ENCODE results near the gene SECISBP2.
"Not testable (repeated sequence)": the region's sequence is repeated elsewhere in the genome, so short reads cannot be mapped to it uniquely, and the experiment has no call there.

Gene SECISBP2

GRCh38 chr9:89364666-89365531 lies 46.6 kb downstream of the SECISBP2 start:
- DNase-seq (ENCODE audit: low spot score): no peak

GRCh38 chr9:89365532-89365912 lies 47.2 kb downstream of the SECISBP2 start:
- DNase-seq (ENCODE audit: low spot score): no peak

- DNase-seq (ENCODE audit: low spot score): no peak
Measured at GRCh38 chr9:89366711-89367110, 48.4 kb downstream of the SECISBP2 start.

- no peak for DNase-seq (ENCODE audit: low spot score)
Measured at GRCh38 chr9:89367281-89367680, 49.0 kb downstream of the SECISBP2 start.

- no peak for DNase-seq (ENCODE audit: low spot score)
Measured at GRCh38 chr9:89367726-89368437, 49.6 kb downstream of the SECISBP2 start.

GRCh38 chr9:89368550-89368949 lies 50.2 kb downstream of the SECISBP2 start:
- no peak for DNase-seq (ENCODE audit: low spot score)

DNA sequence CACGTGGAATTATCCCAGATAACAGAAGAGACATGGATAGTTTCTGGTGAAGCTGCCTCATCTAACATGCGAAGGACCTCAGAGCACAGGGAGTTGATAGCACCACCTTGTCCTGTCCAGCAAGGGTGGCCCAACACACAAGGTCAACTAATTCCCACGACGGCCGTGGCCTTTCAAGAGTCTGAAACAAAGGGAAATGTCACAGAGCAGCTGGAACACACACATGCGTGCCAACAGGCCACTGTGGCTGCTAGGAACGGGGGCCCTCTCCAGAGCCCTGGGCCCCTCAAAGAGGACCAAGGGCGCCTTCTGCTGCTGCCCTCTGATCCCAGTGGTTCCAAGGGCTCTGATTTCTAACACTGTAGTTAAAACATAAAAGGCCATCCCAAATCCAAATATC lies 50.7 kb downstream of the SECISBP2 start:
- DNase-seq (ENCODE audit: low spot score): no peak

DNA sequence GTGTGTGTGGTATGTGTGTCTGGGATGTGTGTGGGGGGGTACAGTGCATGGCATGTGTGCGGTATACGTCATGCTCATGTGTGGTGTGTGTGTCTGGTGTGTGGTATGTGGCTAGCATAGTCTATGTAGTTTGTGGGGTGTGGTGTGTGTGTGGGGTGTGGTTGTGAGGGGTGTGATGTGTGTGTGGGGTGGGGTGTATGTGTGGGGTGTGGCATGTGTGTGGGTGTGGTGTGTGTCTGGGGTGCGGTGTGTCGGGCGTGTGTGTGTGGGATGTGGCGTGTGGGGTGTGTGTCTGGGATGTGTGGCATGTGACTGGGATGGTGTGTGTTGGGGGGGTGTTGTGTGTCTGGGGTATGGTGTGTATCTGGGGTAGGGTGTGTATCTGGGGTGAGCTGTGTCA lies 52.3 kb downstream of the SECISBP2 start:
- no peak for DNase-seq (ENCODE audit: low spot score)

DNA sequence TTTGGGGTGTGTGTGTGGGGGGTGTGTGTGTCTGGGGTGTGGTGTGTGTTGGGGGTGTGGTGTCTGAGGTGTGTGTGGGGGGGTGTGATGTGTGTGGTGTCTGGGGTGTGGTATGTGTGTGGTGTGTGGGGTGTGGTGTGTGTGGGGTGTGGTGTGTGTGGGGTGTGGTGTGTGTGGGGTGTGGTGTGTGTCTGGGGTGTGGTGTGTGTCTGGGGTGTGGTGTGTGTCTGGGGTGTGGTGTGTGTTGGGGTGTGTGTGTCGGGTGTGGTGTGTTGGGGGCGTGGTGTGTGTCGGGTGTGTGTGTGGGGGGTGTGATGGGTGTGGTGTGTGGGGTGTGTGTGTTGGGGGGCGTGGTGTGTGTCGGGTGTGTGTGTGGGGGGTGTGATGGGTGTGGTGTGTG lies 53.5 kb downstream of the SECISBP2 start:
- not testable (repeated sequence) for DNase-seq (ENCODE audit: low spot score)

DNA sequence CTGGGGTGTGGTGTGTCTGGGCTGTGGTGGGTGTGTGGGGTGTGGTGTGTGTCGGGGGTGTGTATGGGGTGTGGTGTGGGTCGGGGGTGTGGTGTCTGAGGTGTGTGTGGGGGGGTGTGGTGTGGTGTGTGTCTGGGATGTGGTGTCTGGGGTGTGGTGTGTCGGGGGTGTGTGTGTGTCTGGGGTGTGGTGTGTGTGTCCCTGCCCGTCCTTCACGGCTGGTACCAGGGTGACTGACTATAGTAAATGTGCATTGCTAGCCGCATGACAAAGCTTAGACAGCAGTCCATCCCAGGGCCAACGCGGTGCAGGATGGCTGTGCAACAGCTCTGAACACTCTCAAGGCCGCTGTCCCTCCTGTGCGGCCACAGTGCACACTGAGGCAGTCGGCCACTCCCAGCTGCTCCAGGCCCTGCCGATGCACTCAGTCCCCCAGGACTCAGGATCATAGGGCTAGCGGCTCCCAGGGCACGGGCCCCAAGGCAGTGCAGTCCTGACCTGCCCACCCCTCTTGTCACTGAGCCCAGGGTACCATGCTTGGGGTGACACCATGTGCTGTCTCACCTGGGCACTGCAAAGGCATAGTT lies 54.0 kb downstream of the SECISBP2 start:
- DNase-seq (ENCODE audit: low spot score): no peak

DNA sequence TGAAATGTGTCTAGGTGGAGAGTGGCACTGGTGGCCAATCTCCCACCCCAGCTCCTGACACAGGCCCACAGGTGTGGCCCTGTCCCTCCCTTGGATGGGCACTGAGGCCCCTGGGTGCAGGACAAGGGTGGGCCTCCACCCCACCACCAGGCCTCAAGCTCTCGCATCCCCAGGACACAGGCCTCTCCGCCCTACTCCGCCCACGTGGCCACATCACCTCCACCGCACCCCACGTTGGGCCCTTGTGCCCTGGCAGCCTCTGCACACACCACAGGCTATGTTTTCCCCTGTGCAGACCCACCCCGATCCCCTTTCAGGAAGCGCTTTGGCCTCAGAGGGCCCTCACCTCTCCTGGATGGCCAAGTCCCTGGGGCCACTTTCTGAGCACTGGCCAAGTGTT lies 54.7 kb downstream of the SECISBP2 start:
- no peak for DNase-seq (ENCODE audit: low spot score)

DNA sequence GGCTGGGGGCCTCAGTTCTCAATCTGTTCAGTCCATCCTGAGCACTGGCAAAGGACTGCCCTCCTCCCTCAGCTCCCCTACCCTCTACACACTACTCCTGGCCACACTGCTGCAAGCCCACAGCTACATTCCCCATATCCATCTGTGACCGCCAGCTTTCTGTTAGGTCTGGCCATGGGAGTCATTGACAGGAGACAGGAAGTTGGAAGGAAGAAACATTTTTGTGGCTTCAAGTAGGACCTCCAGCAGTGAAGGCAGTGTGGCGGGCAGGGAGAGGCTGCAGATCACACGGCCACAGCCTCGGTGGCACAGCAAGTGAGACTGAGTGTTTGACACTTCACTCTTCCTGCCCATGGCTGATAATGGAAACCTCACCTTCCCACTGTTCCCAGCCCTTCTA lies 55.9 kb downstream of the SECISBP2 start:
- DNase-seq (ENCODE audit: low spot score): no peak

DNA sequence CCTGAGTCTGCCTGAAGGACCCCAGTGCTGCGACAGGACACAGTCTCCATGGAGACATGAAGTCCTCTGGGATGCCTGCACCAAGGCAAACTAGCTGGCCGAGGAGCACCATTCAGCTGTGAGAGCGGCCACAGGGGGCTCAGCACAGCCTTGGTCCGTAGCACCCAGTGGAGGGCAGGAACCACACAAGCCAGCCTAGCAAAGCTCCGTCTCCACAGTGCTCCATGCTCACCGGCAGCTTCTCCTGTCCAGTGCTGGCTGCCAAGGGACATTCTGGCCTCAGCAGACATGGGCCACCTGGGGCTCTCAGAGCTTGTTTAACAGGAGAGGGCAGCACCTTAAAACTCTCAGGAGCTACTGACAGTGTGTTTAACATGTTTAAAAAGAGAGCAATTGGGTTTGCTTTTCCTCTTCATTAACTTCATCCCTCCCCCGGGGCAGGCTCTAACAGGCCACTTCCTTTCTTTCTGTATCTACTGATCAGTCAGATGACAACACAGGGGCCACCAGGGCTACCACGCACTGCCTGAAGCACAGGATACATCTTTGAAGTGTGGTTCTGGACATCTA lies 57.0 kb downstream of the SECISBP2 start:
- DNase-seq (ENCODE audit: low spot score): no peak

DNA sequence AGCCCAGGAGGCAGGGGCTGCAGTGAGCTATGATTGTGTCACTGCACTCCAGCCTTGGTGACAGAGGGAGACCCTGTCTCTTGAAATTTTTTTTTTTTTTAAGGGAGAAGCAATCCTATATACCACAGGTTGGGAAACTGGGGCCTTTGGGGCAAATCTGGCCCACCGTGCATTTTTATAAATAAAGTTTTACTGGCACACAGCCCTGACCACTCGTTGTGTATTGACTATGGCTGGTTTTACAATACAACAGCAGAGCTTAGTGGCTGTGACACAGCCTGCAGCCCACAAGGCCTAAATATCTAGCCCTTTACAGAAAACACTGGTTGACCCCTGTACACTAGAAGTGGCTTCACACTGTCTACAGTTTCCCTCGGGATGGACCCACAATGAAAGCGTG lies 58.0 kb downstream of the SECISBP2 start:
- no peak for DNase-seq (ENCODE audit: low spot score)

- no peak for DNase-seq (ENCODE audit: low spot score)
Measured at GRCh38 chr9:89376741-89377351, 58.5 kb downstream of the SECISBP2 start.

- no peak for DNase-seq (ENCODE audit: low spot score)
Measured at GRCh38 chr9:89377411-89377810, 59.1 kb downstream of the SECISBP2 start.

GRCh38 chr9:89378541-89378940 lies 60.2 kb downstream of the SECISBP2 start:
- DNase-seq (ENCODE audit: low spot score): no peak

- no peak for DNase-seq (ENCODE audit: low spot score)
Measured at GRCh38 chr9:89379031-89379430, 60.7 kb downstream of the SECISBP2 start.

DNA sequence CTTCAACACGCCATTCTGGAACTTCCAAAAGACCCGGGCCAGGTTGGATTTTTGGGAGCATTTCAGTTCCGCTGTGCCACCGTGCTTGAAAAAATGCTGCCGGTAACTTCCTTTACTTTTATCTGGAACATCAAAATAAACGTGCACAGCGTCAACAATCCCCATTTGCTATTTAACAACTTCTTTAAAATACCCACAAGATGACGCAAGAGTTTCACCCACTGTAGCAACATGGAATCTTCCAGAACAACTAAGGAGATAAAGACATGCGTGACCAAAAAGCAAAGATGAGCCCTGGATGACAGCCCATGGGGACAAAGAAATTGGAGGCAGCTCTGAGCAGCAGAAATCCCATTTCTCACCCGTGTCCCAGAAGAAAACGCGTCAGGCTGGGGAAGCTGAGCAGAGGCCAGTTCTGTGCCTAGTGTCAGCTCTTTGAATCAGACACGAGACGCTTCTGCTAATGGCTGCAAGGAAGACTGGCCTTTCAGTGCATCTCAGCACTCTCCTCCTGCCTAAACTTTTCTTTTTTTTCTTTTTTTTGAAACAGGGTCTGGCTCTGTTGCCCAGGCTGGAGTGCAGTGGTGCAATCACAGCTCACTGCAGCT lies 61.3 kb downstream of the SECISBP2 start:
- no peak for DNase-seq (ENCODE audit: low spot score)

DNA sequence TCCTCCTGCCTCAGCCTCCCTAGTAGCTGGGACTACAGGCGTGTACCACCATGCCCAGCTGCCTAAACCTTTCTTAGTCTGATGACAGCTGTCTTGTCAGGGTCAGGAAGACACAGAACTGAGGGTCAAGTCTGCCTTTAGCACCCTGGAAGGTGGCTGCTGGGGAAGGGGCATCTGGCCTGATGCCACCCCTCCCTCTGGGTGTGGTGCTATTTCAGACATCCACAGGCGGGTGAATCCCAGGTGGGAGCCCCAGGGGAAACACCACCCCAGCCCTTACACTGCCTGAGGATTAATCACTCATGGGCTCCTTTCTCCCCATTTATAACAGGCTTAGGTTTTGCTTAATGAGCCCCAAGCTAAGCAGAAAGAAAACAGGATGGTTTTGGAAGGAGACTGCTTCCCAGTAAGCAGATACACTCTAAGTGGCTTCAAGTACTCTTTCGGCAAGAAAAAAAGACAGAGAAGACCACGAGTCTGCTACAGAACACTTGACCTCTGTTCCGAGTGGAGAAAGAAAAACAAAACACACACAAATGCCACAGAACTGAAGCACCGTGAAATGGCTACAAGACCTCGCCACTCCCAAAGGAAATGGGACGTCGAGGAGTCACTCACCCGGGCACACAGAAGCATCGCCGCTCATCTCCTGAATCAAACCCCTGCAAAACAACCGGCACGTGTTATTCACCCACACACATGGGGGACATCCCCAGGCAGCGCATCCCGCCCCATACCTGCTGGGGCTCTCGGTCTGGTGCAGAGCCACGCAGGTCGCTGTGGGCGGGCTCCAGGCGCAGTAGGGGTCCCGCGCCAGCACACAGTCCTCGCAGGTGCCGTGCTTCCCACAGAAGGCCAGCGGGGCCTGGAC lies 62.4 kb downstream of the SECISBP2 start:
- no peak for DNase-seq (ENCODE audit: low spot score)

DNA sequence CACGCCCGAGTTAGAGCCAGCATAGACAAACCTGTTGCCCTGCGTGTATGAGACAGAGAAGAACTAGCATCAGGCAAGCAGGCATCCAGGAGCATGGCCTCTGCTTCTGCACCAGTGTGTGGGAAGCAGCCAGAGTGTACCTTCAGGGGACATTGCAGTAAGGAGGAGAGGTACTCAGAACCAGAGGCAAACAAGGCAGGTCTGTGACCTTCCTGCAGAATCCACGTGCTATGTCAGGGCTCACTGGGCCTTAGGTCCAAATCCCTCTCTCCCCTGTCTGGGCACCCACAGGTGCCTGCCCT lies 63.0 kb downstream of the SECISBP2 start:
- DNase-seq (ENCODE audit: low spot score): no peak
